Stimulated activated CD4-positive, alpha-beta T cell treated with anti-CD3 and anti-CD28 coated beads, Interleukin-12 subunit alpha, Interleukin-12 subunit beta, amount 100 ng/mL, for 4 hours (primary cell): ENCODE measurements around the gene RIMKLB.
"Not testable (repeated sequence)": the region's sequence is repeated elsewhere in the genome, so short reads cannot be mapped to it uniquely, and the experiment has no call there.

Source experiments
- DNase-seq: peaks from one replicate; pipeline ENCODE4 v3.0.0-alpha.2; 2020

RIMKLB gene

GRCh38 chr12:8695116-8695515, 2.7 kb upstream of the RIMKLB start:
- no peak for DNase-seq

GRCh38 chr12:8696442-8697090, 1.2 kb upstream of the RIMKLB start:
- DNase-seq: no peak

GRCh38 chr12:8697120-8697475, 693 bp upstream of the RIMKLB start:
- DNase-seq: no peak

GRCh38 chr12:8698132-8698851, 501 bp downstream of the RIMKLB start:
- DNase-seq: peak; percentile 47

GRCh38 chr12:8698879-8699278, 1.1 kb downstream of the RIMKLB start:
- no peak for DNase-seq

- no peak for DNase-seq
Measured at GRCh38 chr12:8699714-8700113, 1.9 kb downstream of the RIMKLB start.

- DNase-seq: no peak
Measured at GRCh38 chr12:8701046-8701660, 3.4 kb downstream of the RIMKLB start.

GRCh38 chr12:8702159-8702558, 4.4 kb downstream of the RIMKLB start:
- no peak for DNase-seq

- no peak for DNase-seq
Measured at GRCh38 chr12:8709124-8709830, 11.5 kb downstream of the RIMKLB start.

- DNase-seq: no peak
Measured at GRCh38 chr12:8712572-8712971, 14.8 kb downstream of the RIMKLB start.

- DNase-seq: no peak
Measured at GRCh38 chr12:8722286-8722800, 24.6 kb downstream of the RIMKLB start.

GRCh38 chr12:8734873-8735381, 37.1 kb downstream of the RIMKLB start:
- no peak for DNase-seq

- no peak for DNase-seq
Measured at GRCh38 chr12:8742501-8742900, 44.7 kb downstream of the RIMKLB start.

- DNase-seq: not testable (repeated sequence)
Measured at GRCh38 chr12:8743121-8743520, 45.3 kb downstream of the RIMKLB start.

- DNase-seq: not testable (repeated sequence)
Measured at GRCh38 chr12:8745631-8746030, 47.8 kb downstream of the RIMKLB start.

- DNase-seq: no peak
Measured at GRCh38 chr12:8746046-8746445, 48.3 kb downstream of the RIMKLB start.

GRCh38 chr12:8760076-8760475, 62.3 kb downstream of the RIMKLB start:
- not testable (repeated sequence) for DNase-seq

- not testable (repeated sequence) for DNase-seq
Measured at GRCh38 chr12:8762701-8763100, 64.9 kb downstream of the RIMKLB start.

GRCh38 chr12:8766121-8766520, 68.3 kb downstream of the RIMKLB start:
- DNase-seq: not testable (repeated sequence)

- DNase-seq: no peak
Measured at GRCh38 chr12:8770499-8770898, 72.7 kb downstream of the RIMKLB start.

GRCh38 chr12:8771072-8771471, 73.3 kb downstream of the RIMKLB start:
- no peak for DNase-seq

- no peak for DNase-seq
Measured at GRCh38 chr12:8773461-8773860, 75.7 kb downstream of the RIMKLB start.

GRCh38 chr12:8779281-8779680, 81.5 kb downstream of the RIMKLB start:
- no peak for DNase-seq
